Measurements from ENCODE around the gene ADGRG3.

DNA sequence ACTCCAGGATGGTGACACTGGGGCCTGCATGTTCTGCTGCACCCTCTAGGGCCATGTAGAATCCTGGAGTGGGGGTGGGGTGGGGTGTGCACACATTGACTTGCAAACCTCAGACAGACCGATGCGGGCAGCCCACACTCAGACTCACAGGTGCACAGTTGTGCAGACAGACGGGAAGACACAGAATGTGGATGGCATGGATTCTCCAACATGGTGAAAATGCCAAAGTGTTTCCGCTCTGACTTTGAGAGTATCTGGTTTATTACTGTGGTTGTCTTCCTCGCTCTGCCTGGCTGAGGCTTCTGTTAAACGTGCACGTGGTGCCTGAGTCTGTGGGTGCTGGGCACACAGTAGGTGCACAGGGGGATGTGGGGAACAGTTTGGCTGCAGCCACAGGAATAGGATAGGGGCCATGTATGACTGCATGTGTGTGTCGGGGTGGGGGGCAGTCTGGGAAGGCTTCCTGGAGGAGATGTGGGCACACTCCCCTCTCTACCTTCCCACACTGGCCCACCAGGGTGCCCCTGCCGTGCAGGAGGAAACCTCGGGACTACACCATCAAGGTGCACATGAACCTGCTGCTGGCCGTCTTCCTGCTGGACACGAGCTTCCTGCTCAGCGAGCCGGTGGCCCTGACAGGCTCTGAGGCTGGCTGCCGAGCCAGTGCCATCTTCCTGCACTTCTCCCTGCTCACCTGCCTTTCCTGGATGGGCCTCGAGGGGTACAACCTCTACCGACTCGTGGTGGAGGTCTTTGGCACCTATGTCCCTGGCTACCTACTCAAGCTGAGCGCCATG, 9.0 kb upstream of the ADGRG3 start:
- TF ChIP-seq, protein P1, sequence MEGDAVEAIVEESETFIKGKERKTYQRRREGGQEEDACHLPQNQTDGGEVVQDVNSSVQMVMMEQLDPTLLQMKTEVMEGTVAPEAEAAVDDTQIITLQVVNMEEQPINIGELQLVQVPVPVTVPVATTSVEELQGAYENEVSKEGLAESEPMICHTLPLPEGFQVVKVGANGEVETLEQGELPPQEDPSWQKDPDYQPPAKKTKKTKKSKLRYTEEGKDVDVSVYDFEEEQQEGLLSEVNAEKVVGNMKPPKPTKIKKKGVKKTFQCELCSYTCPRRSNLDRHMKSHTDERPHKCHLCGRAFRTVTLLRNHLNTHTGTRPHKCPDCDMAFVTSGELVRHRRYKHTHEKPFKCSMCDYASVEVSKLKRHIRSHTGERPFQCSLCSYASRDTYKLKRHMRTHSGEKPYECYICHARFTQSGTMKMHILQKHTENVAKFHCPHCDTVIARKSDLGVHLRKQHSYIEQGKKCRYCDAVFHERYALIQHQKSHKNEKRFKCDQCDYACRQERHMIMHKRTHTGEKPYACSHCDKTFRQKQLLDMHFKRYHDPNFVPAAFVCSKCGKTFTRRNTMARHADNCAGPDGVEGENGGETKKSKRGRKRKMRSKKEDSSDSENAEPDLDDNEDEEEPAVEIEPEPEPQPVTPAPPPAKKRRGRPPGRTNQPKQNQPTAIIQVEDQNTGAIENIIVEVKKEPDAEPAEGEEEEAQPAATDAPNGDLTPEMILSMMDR (optimal IDR thresholded peaks at IDR 0.05 in 1 of 3, IDR thresholded peaks at IDR 0.05 in 1 of 3, conservative IDR thresholded peaks at IDR 0.05 in 1 of 3; ENCODE audit: extremely low read depth in 1 of 3, insufficient read depth in 2 of 3, low read length in 3 of 3) = no peak
- TF ChIP-seq EZH2 (IDR thresholded peaks at IDR 0.05; ENCODE audit: low read length) = no peak
